Astrocyte of the spinal cord (primary cell): Measurements from ENCODE around the gene LACC1.

Source experiments
- DNase-seq: peaks from one replicate; pipeline ENCODE4 v3.0.0; 2011; ENCODE audit warnings: low read depth, low spot score
- H3K4me3 ChIP-seq: 2 replicates; pipeline ENCODE4 v1.5.1; 2011; ENCODE audit warnings: low read depth, mild to moderate bottlenecking, low read length, moderate library complexity
- in situ Hi-C: cut with HindIII; loops from 2 replicates; pipeline ENCODE4 v1.10.0; 2017; ENCODE audit warnings: low sequenced_read_pairs
- TF ChIP-seq, protein P1 (sequence below): IDR thresholded peaks from 2 replicates; pipeline ENCODE4 v1.5.1; 2012; ENCODE audit warnings: low read depth, mild to moderate bottlenecking, low read length, inconsistent platforms

Gene LACC1

DNA sequence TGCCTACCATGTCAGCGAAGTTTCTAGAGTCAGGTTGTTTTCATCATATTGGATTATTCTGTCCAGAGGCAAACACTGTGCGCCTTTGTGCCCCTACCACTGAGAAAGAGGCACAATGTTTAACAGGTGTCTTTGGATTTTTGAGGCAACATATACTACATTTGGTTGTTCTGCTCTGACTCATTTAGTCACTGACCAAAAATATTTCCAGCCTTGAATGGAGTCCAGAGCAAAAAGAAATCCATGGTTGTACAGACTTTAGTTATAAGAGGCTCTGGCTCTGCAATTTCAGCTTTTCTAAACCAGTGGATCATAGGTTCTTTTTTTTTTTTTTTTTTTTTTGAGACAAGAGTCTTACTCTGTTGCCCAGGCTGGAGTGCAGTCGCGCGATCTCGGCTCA lies 35.7 kb downstream of the LACC1 start:
- in situ Hi-C loops = loop anchor here (25.0 kb wide), 1 partner anchor 547 kb away; no protein-coding TSS in a partner anchor
- DNase-seq = peak; percentile 63
- H3K4me3 ChIP-seq = no peak overlapping the region
- TF ChIP-seq, protein P1, sequence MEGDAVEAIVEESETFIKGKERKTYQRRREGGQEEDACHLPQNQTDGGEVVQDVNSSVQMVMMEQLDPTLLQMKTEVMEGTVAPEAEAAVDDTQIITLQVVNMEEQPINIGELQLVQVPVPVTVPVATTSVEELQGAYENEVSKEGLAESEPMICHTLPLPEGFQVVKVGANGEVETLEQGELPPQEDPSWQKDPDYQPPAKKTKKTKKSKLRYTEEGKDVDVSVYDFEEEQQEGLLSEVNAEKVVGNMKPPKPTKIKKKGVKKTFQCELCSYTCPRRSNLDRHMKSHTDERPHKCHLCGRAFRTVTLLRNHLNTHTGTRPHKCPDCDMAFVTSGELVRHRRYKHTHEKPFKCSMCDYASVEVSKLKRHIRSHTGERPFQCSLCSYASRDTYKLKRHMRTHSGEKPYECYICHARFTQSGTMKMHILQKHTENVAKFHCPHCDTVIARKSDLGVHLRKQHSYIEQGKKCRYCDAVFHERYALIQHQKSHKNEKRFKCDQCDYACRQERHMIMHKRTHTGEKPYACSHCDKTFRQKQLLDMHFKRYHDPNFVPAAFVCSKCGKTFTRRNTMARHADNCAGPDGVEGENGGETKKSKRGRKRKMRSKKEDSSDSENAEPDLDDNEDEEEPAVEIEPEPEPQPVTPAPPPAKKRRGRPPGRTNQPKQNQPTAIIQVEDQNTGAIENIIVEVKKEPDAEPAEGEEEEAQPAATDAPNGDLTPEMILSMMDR = no peak

DNA sequence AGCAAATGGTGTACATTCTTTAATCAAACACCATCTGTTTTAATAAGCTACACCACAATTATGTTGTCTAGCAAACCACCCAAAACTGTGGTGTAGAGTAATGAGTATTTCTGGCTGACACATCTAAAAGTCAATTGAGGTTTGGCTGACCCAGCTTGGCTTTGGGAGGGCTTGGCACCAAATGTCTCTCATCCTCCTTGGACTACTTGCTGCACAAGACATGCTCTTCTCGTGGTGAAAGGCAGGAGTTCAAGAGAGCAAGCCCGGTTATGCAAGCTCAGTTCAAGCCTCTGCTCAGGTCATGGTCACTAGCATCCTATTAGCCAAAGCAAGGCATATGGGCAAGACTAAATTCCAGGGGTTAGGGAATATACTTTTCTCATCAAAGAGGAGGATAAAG lies 37.1 kb downstream of the LACC1 start:
- TF ChIP-seq, protein P1 = no peak
- in situ Hi-C loops = loop anchor here (25.0 kb wide), 1 partner anchor 545 kb away; no protein-coding TSS in a partner anchor
- no peak overlapping the region for H3K4me3 ChIP-seq
- no peak for DNase-seq

DNA sequence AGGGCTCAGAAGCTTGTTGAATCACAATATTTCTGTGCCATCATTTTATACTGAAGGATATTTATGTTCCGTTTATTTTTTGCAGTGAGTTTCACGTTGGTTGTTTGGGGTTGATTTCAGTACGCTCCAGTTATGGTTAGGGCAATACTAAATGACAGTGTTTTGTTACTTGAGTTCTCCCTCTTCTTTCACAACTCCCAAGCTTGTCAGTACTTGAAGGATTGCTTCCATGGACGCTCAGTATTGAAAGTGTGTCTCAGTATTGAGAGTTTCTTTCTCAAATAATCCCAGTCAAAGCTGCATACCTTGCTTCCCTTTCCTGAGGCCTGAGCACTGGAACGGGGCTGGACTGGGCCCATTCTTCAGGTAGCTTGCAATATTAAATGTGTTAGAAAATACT lies 38.9 kb downstream of the LACC1 start:
- TF ChIP-seq, protein P1 = no peak
- no peak overlapping the region for H3K4me3 ChIP-seq
- no peak for DNase-seq
- in situ Hi-C loops = loop anchor here (25.0 kb wide), 1 partner anchor 544 kb away; no protein-coding TSS in a partner anchor

DNA sequence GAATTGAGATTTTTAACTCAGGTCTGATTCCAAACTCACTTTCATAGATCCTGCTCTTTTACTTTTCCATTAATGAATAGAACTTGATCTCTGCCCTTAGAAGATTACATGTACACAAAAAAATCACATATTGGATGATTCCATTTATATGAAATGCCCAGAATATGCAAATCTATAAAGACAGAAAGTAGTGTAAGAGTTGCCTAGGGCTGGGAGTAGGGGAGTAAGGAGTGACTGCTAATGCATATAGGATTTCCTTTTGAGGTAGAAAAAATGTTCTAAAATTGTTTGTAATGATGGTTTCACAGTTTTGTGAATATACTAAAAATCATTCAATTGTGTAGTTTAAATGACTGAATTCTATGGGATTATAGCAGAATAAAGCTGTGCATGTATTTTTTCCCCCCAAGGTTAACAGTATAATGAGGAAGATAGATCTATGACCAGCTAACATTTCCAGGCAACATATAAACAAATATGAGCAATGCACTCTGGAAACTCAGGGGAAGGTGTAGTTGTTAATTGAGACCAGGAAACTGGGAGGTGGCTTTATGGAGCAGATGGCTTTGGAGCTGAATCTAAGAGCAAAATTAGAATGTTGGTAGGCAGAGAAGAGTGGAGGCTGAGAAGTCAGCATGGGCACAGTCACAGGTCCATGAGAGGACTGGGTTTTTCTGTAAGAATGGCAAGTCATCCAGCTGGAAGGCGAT lies 41.4 kb downstream of the LACC1 start:
- TF ChIP-seq, protein P1 = no peak
- no peak overlapping the region for H3K4me3 ChIP-seq
- in situ Hi-C loops = loop anchor here (25.0 kb wide), 1 partner anchor 541 kb away; no protein-coding TSS in a partner anchor
- DNase-seq = no peak

DNA sequence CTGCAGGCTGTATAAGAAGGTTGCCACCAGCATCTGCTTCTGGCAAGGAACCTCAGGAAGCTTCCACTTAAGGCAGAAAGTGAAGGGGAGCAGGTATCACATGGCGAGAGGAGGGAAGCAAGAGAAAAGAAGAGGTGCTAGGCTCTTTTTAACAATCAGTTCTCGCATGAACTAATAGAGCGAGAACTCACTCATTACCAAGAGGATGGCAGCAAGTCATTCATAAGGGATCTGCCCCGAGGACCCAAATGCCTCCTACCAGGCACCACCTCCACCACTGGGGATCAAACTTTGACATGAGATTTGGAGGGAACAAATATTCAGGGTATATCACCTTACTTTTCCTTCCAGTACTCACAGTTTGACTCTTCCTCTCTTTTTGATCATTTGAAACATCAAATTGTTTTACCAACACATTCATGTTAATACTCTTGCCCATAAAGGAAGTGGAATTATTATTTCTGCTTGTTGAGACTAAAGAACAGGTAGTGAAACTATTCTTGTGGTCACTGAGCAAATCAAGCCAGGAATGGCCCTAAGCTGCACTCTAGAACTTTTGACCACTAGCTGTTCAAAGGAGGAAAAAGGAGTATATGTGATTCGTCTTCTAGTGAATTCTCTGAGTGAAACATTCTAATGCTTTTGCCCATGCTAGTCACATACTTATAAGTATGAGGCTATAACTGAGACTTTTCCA lies 45.0 kb downstream of the LACC1 start:
- no peak for DNase-seq
- in situ Hi-C loops = loop anchor here (25.0 kb wide), 1 partner anchor 538 kb away; no protein-coding TSS in a partner anchor
- TF ChIP-seq, protein P1 = no peak
- H3K4me3 ChIP-seq = no peak overlapping the region

DNA sequence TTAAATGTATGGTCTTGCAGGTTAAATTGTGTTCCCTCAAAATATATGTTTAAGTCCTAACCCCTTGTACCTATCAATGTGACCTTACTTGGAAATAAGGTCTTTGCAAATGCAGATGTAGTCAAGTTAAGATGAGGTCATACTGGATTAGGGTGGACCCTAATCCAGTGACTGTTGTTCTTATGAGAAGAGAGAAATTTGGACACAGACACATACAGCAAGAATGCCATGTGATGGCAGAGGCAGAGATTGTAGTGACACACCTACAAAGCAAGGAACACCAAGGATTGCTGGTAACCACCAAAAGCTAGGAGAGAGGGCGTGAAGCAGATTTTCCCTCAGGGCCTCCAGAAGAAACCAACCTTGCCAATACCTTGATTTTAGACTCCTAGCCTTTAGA lies 50.2 kb downstream of the LACC1 start:
- in situ Hi-C loops = no loop called here
- no peak for DNase-seq

More for the DNA sequence above, 50.2 kb downstream of the LACC1 start:
- H3K4me3 ChIP-seq = no peak overlapping the region
- TF ChIP-seq, protein P1 = no peak
